ENCODE measurements around the gene MREG. TPM values are rescaled to one million over a fixed set of nuclear protein-coding genes. Genes with fewer than 3 reads are reported as not detected.

MREG gene
- polyA plus RNA-seq, 2 of the 4 experiments (the other 2 are of a cell fraction): 6.4 to 8.0 TPM

GRCh38 chr2:216021768-216022565 is 8.6 kb upstream of the MREG start:
- WGBS (ENCODE audit: missing lambda C conversion rate): 76% methylated on average over 7 of the region's 7 CpGs
- Histone ChIP-seq H3K9me3 (no peaks in the 10 kb centered on the region), H3K4me1 (0 out of 3 replicates have a peak, but pooled peaks cover 3% of the 10 kb centered on the region), H3K4me2 (no peak overlapping the region), H3K27ac (no peak overlapping the region), H3K4me3 (no peak overlapping the region)
- TF ChIP-seq JUNB (IDR thresholded peaks at IDR 0.05) (no peak), FOSB (CRISPR knock-in tag; IDR thresholded peaks at IDR 0.05) (no peak), ATOH8 (CRISPR knock-in tag; IDR thresholded peaks at IDR 0.05; ENCODE audit: low read depth) (no peak), RCOR1 (IDR thresholded peaks at IDR 0.05; ENCODE audit: low read depth, low read length) (no peak), KDM5A (IDR thresholded peaks at IDR 0.05) (no peak), NFE2L2 (conservative IDR thresholded peaks at IDR 0.05; ENCODE audit: low read length) (no peak), ZNF302 (CRISPR knock-in tag; IDR thresholded peaks at IDR 0.05) (no peak), CTCF (IDR thresholded peaks at IDR 0.05) (no peak), NR3C1 (IDR thresholded peaks at IDR 0.05) (no peak), EP300 (IDR thresholded peaks at IDR 0.05) (no peak), CEBPB (IDR thresholded peaks at IDR 0.05) (no peak), HOXB5 (CRISPR knock-in tag; IDR thresholded peaks at IDR 0.05) (no peak), REST (IDR thresholded peaks at IDR 0.05) (no peak), FOXS1 (CRISPR knock-in tag; IDR thresholded peaks at IDR 0.05) (no peak), PBX3 (IDR thresholded peaks at IDR 0.05) (no peak), NPAS2 (CRISPR knock-in tag; IDR thresholded peaks at IDR 0.05; ENCODE audit: borderline replicate concordance) (no peak), ESRRA (IDR thresholded peaks at IDR 0.05; ENCODE audit: borderline replicate concordance, low read length) (no peak), HOXA7 (CRISPR knock-in tag; IDR thresholded peaks at IDR 0.05) (no peak), SREBF2 (IDR thresholded peaks at IDR 0.05) (no peak)
- DNase-seq (ENCODE audit: low read depth in 1 of 2, low spot score in 1 of 2) (no peak), ATAC-seq (no peak), FAIRE-seq (no peak)
- CTCF ChIA-PET: interaction anchor here (0.8 to 4.4 kb wide), 15 partner anchors 11 to 91 kb away, joined by 3 to 55 read pairs (median 5); no protein-coding TSS in a partner anchor
- POLR2A ChIA-PET: no interaction called here

- no peaks in the 10 kb centered on the region for H3K9me3 ChIP-seq
- ATAC-seq (no peak), FAIRE-seq (no peak), DNase-seq (ENCODE audit: low read depth in 1 of 2, low spot score in 1 of 2) (no peak)
- TF ChIP-seq CEBPB (IDR thresholded peaks at IDR 0.05) (no peak), JUNB (IDR thresholded peaks at IDR 0.05) (no peak), BHLHE40 (IDR thresholded peaks at IDR 0.05; ENCODE audit: low read depth, low read length) (no peak), E2F6 (IDR thresholded peaks at IDR 0.05; ENCODE audit: borderline replicate concordance, low read depth) (no peak), USF2 (IDR thresholded peaks at IDR 0.05) (peak; percentile 81), NFE2L2 (conservative IDR thresholded peaks at IDR 0.05; ENCODE audit: low read length) (no peak), ZFP36 (IDR thresholded peaks at IDR 0.05; ENCODE audit: borderline replicate concordance, partially characterized antibody) (no peak), RNF2 (IDR thresholded peaks at IDR 0.05; ENCODE audit: borderline replicate concordance, low read depth) (no peak)
- WGBS (ENCODE audit: missing lambda C conversion rate): 89% methylated on average over 3 of the region's 3 CpGs
- no peak overlapping the region for H3K4me3 ChIP-seq
- H3K4me1 ChIP-seq: peaks cover 6% of the 10 kb centered on the region
- H3K27ac ChIP-seq: no peak overlapping the region
- CTCF ChIA-PET: interaction anchor here (3.4 to 4.8 kb wide), 2 partner anchors 15 to 69 kb away, joined by 14 to 19 read pairs; no protein-coding TSS in a partner anchor
- no peak overlapping the region for H3K4me2 ChIP-seq
- POLR2A ChIA-PET: no interaction called here
These were observed 5.4 kb upstream of the MREG start for GRCh38 chr2:216018709-216019108.

Data from A549 (cell line).